Measurements from ENCODE around the gene MXD4. TPM values are rescaled to one million over a fixed set of nuclear protein-coding genes. Genes with fewer than 3 reads are reported as not detected.

The MXD4 gene
- total RNA-seq, 5 donors from 2014 or later (not counting 1 experiment from before 2014, with no cell fraction given) = 57.0 to 125 (median 78.2) TPM

GRCh38 chr4:2265113-2266110 lies 3.5 kb upstream of the MXD4 start:
- Histone ChIP-seq H3K9me3 (no peaks in the 10 kb centered on the region), H3K27ac (ENCODE audit: low read length) (no peak overlapping the region), H3K27me3 (replicated peaks in 1 of 2; ENCODE audit: control insufficient read depth in 2 of 2, extremely low read depth in 1 of 2, insufficient read depth in 2 of 2, low read length in 1 of 2) (no peaks in the 10 kb centered on the region), H3K36me3 (ENCODE audit: control insufficient read depth in 2 of 2, extremely low read depth in 1 of 2, insufficient read depth in 1 of 2, low read length in 1 of 2) (peaks cover 0 to under 1% of the 10 kb centered on the region in 2 donors), H3K4me3 (ENCODE audit: control insufficient read depth in 1 of 2, extremely low read depth in 1 of 2, low read length in 1 of 2) (no peak overlapping the region), H3K4me1 (ENCODE audit: control insufficient read depth in 1 of 2, extremely low read depth in 1 of 2, insufficient read depth in 2 of 2, low read length in 2 of 2) (peaks cover 3 to 21% of the 10 kb centered on the region in 2 experiments)
- CTCF ChIA-PET = no interaction called here
- POLR2A ChIA-PET = no interaction called here
- DNase-seq (no peak), ATAC-seq (replicated peaks in 1 of 4) (no peak)
- Mint-ChIP-seq H3K4me3 (no peak overlapping the region), H3K36me3 (no peaks in the 10 kb centered on the region), H3K27ac (no peak overlapping the region), H3K27me3 (no peaks in the 10 kb centered on the region), H3K4me1 (peaks cover 0 to 7% (median 6%) of the 10 kb centered on the region in 3 donors), H3K9me3 (no peaks in the 10 kb centered on the region)
- 90% methylated on average over 14 of the region's 19 CpGs for WGBS (ENCODE audit: insufficient coverage)

GRCh38 chr4:2264481-2265041 lies 2.7 kb upstream of the MXD4 start:
- Histone ChIP-seq H3K27ac (ENCODE audit: low read length) (no peak overlapping the region), H3K27me3 (replicated peaks in 1 of 2; ENCODE audit: control insufficient read depth in 2 of 2, extremely low read depth in 1 of 2, insufficient read depth in 2 of 2, low read length in 1 of 2) (no peaks in the 10 kb centered on the region), H3K4me3 (ENCODE audit: control insufficient read depth in 1 of 2, extremely low read depth in 1 of 2, low read length in 1 of 2) (no peak overlapping the region), H3K4me1 (ENCODE audit: control insufficient read depth in 1 of 2, extremely low read depth in 1 of 2, insufficient read depth in 2 of 2, low read length in 2 of 2) (peaks cover 6 to 30% of the 10 kb centered on the region in 2 experiments), H3K36me3 (ENCODE audit: control insufficient read depth in 2 of 2, extremely low read depth in 1 of 2, insufficient read depth in 1 of 2, low read length in 1 of 2) (peaks cover 0 to 9% of the 10 kb centered on the region in 2 donors), H3K9me3 (no peaks in the 10 kb centered on the region)
- DNase-seq = no peak
- peaks cover 0 to 14% (median 11%) of the 10 kb centered on the region in 3 donors for H3K4me1 Mint-ChIP-seq
- H3K27me3 Mint-ChIP-seq = no peaks in the 10 kb centered on the region
- no peak overlapping the region for H3K4me3 Mint-ChIP-seq
- 94% methylated on average over 4 of the region's 6 CpGs for WGBS (ENCODE audit: insufficient coverage)
- H3K27ac Mint-ChIP-seq = no peak overlapping the region
- H3K36me3 Mint-ChIP-seq = no peaks in the 10 kb centered on the region
- H3K9me3 Mint-ChIP-seq = no peaks in the 10 kb centered on the region
- ATAC-seq (replicated peaks in 1 of 4) = no peak
- ChIA-PET CTCF (no interaction called here), POLR2A (no interaction called here)

- Mint-ChIP-seq H3K4me1 (peaks cover 0 to 15% (median 11%) of the 10 kb centered on the region in 3 donors), H3K4me3 (peak overlapping the region in 2 of 3 donors; percentile 68 to 77), H3K27me3 (no peaks in the 10 kb centered on the region), H3K27ac (peak overlapping the region; percentile 52 to 72), H3K36me3 (no peaks in the 10 kb centered on the region), H3K9me3 (no peaks in the 10 kb centered on the region)
- no peaks in the 10 kb centered on the region for H3K27me3 ChIP-seq (replicated peaks in 1 of 2; ENCODE audit: control insufficient read depth in 2 of 2, extremely low read depth in 1 of 2, insufficient read depth in 2 of 2, low read length in 1 of 2)
- ChIA-PET CTCF (no interaction called here), POLR2A (interaction anchor here (0.7 to 1.0 kb wide), 2 partner anchors 138 to 151 kb away, joined by 3 to 6 read pairs; no protein-coding TSS in a partner anchor)
- no peak overlapping the region for H3K4me3 ChIP-seq (ENCODE audit: control insufficient read depth in 1 of 2, extremely low read depth in 1 of 2, low read length in 1 of 2)
- DNase-seq (no peak), ATAC-seq (replicated peaks in 1 of 4) (no peak)
- peaks cover 6 to 36% of the 10 kb centered on the region in 2 experiments for H3K4me1 ChIP-seq (ENCODE audit: control insufficient read depth in 1 of 2, extremely low read depth in 1 of 2, insufficient read depth in 2 of 2, low read length in 2 of 2)
- peaks cover 0 to 15% of the 10 kb centered on the region in 2 donors for H3K36me3 ChIP-seq (ENCODE audit: control insufficient read depth in 2 of 2, extremely low read depth in 1 of 2, insufficient read depth in 1 of 2, low read length in 1 of 2)
- no peaks in the 10 kb centered on the region for H3K9me3 ChIP-seq
- WGBS (ENCODE audit: insufficient coverage) = 95% methylated on average over 5 of the region's 6 CpGs
- H3K27ac ChIP-seq (ENCODE audit: low read length) = no peak overlapping the region
Observed at GRCh38 chr4:2263926-2264321, 2.0 kb upstream of the MXD4 start.

- ATAC-seq (replicated peaks in 1 of 4) = no peak
- CTCF ChIA-PET = interaction anchor here in 1 of 2 donors (0.7 kb wide), 1 partner anchor 19 kb away, joined by 3 read pairs; no protein-coding TSS in a partner anchor
- H3K36me3 Mint-ChIP-seq = no peaks in the 10 kb centered on the region
- POLR2A ChIA-PET = interaction anchor here in 1 of 2 donors (1.0 to 2.0 kb wide), 3 partner anchors 28 to 152 kb away, joined by 6 to 13 read pairs (median 8); no protein-coding TSS in a partner anchor
- peaks cover 6 to 46% of the 10 kb centered on the region in 2 experiments for H3K4me1 ChIP-seq (ENCODE audit: control insufficient read depth in 1 of 2, extremely low read depth in 1 of 2, insufficient read depth in 2 of 2, low read length in 2 of 2)
- 48% methylated on average over 6 of the region's 13 CpGs for WGBS (ENCODE audit: insufficient coverage)
- H3K27ac Mint-ChIP-seq = peak overlapping the region; percentile 72 to 82
- H3K36me3 ChIP-seq (ENCODE audit: control insufficient read depth in 2 of 2, extremely low read depth in 1 of 2, insufficient read depth in 1 of 2, low read length in 1 of 2) = peaks cover 0 to 26% of the 10 kb centered on the region in 2 donors
- no peaks in the 10 kb centered on the region for H3K27me3 Mint-ChIP-seq
- peak overlapping the region; percentile 53 to 69 for H3K4me3 ChIP-seq (ENCODE audit: control insufficient read depth in 1 of 2, extremely low read depth in 1 of 2, low read length in 1 of 2)
- H3K9me3 ChIP-seq = no peaks in the 10 kb centered on the region
- peak overlapping the region; percentile 91 for H3K27ac ChIP-seq (ENCODE audit: low read length)
- H3K4me3 Mint-ChIP-seq = peak overlapping the region; percentile 68 to 77 (median 68)
- no peak for DNase-seq
- no peaks in the 10 kb centered on the region for H3K27me3 ChIP-seq (replicated peaks in 1 of 2; ENCODE audit: control insufficient read depth in 2 of 2, extremely low read depth in 1 of 2, insufficient read depth in 2 of 2, low read length in 1 of 2)
- peaks cover 0 to 15% (median 11%) of the 10 kb centered on the region in 3 donors for H3K4me1 Mint-ChIP-seq
- no peaks in the 10 kb centered on the region for H3K9me3 Mint-ChIP-seq
Observed at GRCh38 chr4:2262944-2263250, 988 bp upstream of the MXD4 start.

GRCh38 chr4:2262145-2262943 lies 435 bp upstream of the MXD4 start:
- no peaks in the 10 kb centered on the region for H3K9me3 ChIP-seq
- ChIA-PET CTCF (interaction anchor here in 1 of 2 donors (0.6 to 1.4 kb wide), 10 partner anchors 17 to 207 kb away, joined by 3 to 17 read pairs (median 4); partner anchors contain the start of genes CFAP99, HAUS3, POLN and RNF4), POLR2A (interaction anchor here in 1 of 2 donors (0.6 to 2.0 kb wide), 9 partner anchors 18 to 274 kb away, joined by 3 to 14 read pairs (median 4); partner anchors contain the start of genes FAM193A, HAUS3, POLN and RNF4)
- H3K36me3 Mint-ChIP-seq = no peaks in the 10 kb centered on the region
- no peaks in the 10 kb centered on the region for H3K27me3 ChIP-seq (replicated peaks in 1 of 2; ENCODE audit: control insufficient read depth in 2 of 2, extremely low read depth in 1 of 2, insufficient read depth in 2 of 2, low read length in 1 of 2)
- WGBS (ENCODE audit: insufficient coverage) = under 1% methylated on average over 98 of the region's 98 CpGs
- ATAC-seq (replicated peaks in 1 of 4) = peak; percentile 89 to 90 (median 90)
- peaks cover 0 to 31% of the 10 kb centered on the region in 2 donors for H3K36me3 ChIP-seq (ENCODE audit: control insufficient read depth in 2 of 2, extremely low read depth in 1 of 2, insufficient read depth in 1 of 2, low read length in 1 of 2)
- no peaks in the 10 kb centered on the region for H3K9me3 Mint-ChIP-seq
- H3K4me1 ChIP-seq (ENCODE audit: control insufficient read depth in 1 of 2, extremely low read depth in 1 of 2, insufficient read depth in 2 of 2, low read length in 2 of 2) = peaks cover 6 to 51% of the 10 kb centered on the region in 2 experiments
- no peaks in the 10 kb centered on the region for H3K27me3 Mint-ChIP-seq
- H3K4me3 ChIP-seq (ENCODE audit: control insufficient read depth in 1 of 2, extremely low read depth in 1 of 2, low read length in 1 of 2) = peak overlapping the region; percentile 53 to 69
- H3K4me1 Mint-ChIP-seq = peaks cover 0 to 15% (median 14%) of the 10 kb centered on the region in 3 donors
- peak; percentile 96 to 100 (median 98) for DNase-seq
- peak overlapping the region; percentile 91 for H3K27ac ChIP-seq (ENCODE audit: low read length)
- H3K27ac Mint-ChIP-seq = peak overlapping the region; percentile 67 to 82
- H3K4me3 Mint-ChIP-seq = peak overlapping the region; percentile 68 to 77 (median 68)
